Measurements from ENCODE around the gene ACTN1.
A peak's percentile ranks its signal among the peaks of the same experiment; 100 is the strongest.

Gene ACTN1

DNA sequence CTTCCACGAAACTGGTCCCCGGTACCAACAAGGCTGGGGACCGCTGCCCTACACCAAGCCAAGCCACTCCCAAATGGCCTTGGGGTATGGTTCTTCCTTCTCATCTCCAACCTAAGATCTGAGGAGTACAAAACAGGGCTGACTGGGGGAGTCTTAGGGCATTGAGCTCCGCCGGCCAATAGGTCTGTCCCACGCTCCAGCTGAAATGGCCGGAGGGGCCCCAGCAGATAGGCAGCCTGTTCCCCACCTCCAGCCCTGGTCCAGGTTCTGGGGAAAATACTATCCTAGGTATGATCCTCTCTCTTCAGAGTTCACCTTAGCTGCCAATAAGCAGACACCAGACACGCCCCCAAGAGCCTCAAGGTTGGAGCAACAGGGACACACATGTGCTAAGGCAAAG is 90.2 kb downstream of the ACTN1 start:
- DNase-seq (ENCODE audit: low read depth in 2 of 2) = no peak

DNA sequence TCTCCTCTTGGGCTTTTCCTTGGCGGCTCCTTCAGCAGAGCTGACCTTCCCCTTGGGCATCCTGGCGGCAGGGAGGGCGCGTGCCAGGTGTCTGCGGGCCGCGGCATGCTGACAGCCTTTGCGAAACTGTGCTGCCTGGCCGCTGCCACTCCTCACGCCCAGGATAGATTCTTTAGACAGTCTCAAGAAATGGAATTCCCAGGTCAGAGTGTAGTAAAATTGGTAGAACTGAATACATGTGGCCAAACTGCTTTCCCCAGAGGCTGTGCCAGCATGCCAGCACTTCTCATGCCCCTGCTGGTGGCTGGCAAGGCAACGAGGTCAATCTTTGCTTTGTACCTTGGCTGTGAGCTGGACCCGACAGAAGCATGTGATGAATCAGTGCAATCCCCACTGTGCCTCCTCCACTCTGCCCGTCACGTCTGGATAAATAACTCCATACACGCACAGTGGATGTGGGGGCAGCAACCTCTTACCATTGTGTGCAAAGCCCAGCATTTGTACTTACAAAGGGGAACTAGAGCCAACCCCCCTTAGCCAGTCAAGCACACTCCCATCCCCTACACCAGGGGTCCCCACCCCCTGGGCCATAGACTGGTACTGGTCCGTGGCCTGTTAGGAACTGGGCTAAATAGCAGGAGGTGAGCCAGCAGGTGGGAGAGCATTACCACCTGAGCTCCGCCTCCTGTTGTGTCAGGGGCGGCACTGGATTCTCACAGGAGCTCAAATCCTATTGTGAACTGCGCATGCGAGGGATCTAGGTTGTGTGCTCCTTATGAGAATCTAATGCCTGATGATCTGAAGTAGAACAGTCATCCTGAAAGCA is 90.9 kb downstream of the ACTN1 start:
- no peak for DNase-seq (ENCODE audit: low read depth in 2 of 2)

DNA sequence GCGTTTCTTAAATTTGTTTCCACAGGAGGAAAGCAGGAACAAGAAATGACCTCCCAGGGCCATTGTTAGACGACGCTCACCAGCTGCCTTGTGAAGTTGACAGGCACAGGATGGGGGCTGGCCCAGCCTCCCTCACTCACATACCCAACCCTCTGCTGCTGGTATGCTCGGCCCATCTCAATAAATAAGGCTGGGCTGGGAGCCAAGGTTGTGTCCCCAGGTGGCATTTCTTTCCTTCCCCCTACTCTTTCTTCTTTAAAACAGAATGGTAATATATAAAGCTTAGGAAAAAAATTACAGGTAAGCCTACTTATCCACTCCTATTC is 93.0 kb downstream of the ACTN1 start:
- DNase-seq (ENCODE audit: low read depth in 2 of 2) = no peak

DNA sequence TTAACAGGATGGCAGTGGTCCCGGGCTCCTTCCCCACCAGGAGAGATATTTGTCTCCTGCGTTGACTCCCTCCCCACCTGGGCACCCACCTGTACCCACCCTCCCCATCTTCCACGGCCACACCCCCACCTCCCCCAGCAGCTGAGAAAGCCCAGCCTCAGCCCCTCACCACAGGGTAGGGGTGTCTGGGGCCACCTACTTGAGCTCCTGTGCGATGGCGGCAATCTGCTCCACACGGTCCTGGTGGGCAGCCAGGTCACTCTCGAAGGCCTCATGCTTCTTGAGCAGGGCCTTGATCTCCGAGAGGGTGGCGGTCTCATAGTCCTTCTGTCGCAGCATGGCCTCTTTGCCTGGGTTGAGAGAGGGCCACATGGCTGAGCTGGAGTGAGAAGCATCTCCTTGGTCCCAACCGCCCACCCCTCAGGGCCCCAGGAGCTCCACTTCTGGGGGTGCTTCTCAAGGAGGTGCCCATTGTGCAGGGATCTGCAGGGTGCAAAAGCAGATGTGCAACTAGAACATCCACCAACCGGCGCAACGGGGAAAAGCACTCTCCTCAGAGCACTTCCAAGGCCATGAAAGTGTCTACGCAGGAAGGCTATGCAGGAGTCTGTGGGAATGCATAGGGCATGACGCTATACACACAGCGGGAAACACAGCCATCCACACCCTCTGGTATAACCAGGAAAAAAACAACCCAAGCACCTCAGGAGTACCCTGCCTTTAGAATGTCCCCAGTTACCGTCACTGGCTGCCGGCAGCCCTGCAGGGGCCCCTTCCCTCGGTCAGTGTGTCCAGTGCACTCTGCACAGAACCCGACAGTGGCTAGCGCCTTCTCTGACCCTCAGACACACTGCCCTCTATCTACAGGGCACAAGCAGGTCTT is 93.6 kb downstream of the ACTN1 start:
- no peak for DNase-seq (ENCODE audit: low read depth in 2 of 2)

DNA sequence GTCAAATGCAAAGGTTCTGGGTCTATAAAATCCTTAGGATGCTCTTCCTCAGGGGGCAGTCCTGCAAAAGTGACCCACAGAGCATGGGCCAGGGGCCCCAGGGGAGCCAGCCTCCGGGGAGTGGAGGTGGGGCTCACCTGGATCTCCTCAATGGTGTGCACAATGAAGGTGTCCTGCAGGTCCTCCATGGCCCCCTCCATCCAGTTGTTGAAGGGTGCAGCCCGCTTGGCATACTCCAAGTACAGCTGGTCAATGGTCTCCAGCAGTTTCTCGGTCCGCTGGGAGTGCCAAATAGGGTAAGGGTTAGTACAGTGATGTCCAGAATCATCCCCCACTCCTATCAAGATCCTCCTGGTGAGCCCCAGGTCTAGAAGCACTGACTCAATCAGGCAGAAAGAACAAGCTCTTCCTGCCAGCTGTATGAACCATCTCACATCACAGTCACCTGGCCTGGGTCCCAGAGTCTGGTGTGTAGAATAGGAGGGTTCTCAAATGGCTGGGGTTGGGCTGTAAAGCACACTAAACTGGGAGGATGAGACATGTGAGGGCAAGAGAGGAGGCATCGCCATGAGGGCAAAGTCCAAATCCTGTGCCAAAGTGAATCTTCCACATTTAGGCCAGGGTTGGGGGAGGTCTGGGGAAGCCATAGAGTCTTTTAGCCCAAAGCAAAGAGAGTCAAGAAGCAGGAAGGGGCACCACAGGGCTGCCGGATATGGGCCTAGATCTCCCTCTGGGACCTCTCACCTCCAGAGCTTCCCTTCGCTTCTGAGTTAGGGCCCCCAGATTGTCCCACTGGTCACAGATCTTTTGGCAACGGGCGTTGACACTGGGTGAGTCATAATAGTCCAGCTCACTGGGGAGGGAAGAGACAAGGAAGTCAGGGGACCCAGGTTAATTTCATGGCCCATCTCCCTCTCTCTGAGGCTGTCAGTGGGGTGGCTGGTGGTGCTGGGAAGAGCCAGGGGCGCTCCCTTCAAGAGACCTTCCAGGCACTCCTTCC is 94.8 kb downstream of the ACTN1 start:
- DNase-seq (ENCODE audit: low read depth in 2 of 2) = no peak

DNA sequence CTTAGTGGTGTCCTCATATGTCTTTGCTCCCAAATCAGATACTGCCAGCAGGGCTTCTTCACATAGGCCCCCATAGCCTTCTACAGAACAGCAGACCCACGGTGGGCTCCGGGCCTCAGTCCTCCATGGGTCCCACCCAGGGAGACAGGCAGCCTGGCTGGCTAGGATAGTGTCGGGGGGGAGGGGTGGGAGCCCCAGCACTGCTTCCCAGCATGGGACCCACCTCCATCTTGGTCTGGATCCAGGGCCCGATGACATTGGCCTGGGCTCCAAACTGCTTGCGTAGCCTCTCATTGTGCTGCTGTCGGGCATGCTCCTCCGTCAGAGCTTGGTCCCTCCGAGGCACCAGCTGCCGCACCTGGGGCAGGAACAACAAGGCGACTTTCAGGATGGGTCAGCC is 96.9 kb downstream of the ACTN1 start:
- DNase-seq (ENCODE audit: low read depth in 2 of 2) = no peak

DNA sequence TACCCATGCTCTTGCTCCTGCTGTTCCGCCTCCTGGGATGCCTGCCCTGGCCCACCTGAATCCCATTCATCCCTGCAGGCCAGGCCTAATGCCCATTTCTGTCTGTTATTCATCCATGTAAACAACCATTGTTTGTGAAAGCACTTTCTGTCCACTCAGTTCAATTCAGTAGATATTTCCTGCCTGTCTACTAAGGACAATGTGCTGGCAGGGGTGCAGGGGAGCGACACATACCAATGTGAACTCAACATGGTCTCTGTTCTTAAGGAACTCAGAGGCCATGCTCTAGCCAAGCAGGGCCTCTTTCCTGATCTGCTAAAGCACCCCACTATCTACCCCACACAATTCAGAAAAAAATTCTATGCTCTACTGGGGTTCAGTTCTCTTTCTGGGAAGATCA is 97.7 kb downstream of the ACTN1 start:
- DNase-seq (ENCODE audit: low read depth in 2 of 2) = no peak

DNA sequence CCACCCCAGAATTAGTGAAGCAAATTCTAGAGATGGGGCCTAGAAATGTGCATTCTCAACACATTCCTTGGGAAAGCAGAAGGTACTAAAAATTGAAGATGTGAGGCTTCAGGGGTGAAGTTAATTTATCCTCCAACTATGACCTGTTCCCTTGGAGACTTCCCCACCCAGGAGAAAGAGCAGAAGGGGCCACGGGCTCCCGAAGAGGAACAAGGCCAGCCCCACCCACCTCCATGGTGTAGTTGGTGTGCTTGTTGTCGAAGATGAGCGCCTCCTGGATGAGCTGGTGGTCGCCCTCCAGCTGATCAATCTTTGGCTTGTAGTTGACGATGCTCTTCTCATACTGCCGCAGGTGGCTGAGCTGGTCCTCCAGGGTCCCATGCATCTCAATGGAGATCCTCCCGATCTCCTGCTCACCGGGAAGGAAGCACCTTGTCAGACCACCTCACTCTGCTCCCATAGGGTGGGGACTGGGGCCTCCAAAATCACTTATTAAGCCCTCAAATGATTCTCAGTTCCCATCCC is 98.5 kb downstream of the ACTN1 start:
- DNase-seq (ENCODE audit: low read depth in 2 of 2) = no peak

DNA sequence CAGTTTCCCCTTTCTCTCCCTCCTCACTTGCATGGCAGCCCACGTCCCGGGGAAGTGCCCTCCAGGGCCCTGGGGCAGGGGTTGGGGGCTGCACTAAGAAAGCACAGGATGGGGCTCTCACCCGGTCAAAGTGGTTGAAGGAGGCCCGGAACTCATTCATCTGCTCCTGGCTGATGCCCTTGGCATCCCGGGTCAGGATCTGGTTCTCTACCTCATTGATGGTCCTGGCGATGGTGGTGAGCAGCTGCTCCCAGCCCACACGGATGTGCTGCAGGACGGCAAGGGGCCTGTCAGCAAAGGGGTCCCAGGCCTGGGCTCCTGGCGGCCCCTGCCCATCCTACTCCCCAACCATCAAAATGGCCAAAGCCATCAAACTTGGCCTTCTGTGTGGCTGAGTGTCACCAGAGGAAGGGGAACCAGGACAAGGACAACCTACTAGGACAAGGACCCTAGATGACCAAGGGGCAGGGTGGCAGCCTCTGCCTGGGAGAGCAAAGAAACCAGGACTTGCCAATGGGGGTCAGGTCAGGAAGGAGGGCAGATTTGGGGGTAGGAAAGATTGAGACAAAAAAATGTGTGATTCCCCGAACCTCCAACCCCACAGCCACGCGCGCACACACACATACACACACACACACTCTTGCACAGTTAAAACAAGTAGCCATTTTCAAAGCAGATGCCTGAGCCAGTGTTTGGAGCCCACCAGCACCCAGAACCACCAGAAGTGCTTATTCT is 99.1 kb downstream of the ACTN1 start:
- no peak for DNase-seq (ENCODE audit: low read depth in 2 of 2)

DNA sequence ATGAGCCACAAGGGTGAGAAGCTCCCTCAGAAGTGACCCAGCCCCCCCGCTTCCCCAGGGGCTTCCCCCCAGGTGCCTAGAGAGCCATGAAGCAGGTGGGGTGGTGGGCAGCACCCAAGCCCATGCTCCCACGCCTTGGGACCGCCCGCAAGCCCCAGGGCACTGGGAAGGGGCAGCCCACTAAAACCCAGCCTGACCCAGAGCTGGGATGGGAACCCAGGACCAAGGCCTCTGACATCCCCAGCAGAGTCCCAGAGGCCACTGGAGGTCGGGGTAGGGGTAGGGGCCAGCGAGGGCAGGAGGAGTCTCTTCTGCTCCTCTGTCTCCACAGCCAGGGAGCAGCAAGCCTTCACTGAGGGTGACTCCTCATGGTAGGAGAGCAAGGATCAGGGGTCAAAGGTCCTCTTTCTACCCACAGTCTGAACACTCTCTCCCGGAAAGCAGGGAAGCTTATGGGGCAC is 99.8 kb downstream of the ACTN1 start:
- DNase-seq (ENCODE audit: low read depth in 2 of 2) = no peak

DNA sequence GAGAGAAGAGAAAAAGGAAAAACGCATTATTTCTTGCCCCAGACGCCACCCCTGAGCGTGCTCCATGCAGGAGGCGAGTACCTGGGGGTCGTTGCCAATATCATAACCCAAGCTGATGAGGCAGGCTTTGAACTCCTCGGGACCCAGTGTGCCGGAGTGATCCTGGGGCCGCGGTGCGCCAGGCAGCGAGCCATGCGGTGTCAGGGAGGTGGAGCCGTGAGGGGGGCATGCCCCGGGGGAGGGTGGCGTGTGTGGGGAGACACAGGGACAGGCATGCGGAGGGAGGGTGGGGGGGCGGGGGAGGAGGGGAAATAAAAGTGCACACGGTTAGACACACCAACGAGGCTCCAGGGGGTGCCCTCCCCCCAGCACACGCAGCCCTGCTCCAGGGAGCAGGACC is 100.2 kb downstream of the ACTN1 start:
- DNase-seq (ENCODE audit: low read depth in 2 of 2) = no peak

DNA sequence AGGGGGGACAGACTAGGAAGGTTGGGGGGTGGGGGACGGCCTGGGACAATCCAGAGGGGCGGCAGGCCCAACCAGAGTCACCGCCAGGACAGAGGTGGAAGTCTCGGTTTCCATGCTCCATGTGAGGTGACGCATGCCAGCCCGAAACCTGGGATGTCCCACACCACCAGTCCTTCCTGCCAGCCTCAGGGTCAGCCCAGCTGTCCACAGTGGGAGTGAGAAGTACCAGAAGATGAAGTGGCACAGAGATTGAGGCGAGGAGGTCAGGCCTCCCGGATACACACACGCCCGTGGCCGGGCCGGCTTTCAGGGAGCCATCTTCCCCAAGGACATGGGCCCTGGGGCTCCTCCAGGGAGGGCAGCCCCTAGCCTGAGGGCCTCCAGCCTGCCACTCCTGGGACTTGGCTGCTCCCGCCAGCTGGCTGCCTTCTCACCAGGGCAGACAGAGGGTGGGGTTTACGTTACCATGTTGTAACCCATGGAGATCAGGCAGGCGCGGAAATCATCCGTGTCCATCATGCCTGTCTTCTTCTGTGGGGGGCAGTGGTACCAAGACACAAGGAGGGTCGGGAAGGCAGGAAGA is 101.0 kb downstream of the ACTN1 start:
- DNase-seq (ENCODE audit: low read depth in 2 of 2) = no peak

DNA sequence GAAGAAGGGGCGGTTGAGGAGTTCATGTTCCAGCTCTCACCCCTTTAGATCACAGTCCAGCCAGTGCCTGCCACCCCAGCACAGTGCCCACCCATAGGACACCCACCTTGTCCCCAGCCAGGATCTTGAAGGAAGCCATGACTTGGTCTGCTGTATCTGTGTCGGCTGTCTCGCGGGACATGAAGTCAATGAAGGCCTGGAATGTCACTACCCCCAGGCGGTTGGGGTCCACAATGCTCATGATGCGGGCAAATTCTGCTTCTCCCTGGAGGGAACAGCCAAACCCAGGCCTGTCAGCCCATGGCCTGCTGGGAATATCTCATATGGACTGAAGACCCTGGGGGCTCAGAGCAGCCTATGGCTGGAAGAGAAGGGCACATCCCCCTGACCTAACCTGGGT is 102.1 kb downstream of the ACTN1 start:
- no peak for DNase-seq (ENCODE audit: low read depth in 2 of 2)

DNA sequence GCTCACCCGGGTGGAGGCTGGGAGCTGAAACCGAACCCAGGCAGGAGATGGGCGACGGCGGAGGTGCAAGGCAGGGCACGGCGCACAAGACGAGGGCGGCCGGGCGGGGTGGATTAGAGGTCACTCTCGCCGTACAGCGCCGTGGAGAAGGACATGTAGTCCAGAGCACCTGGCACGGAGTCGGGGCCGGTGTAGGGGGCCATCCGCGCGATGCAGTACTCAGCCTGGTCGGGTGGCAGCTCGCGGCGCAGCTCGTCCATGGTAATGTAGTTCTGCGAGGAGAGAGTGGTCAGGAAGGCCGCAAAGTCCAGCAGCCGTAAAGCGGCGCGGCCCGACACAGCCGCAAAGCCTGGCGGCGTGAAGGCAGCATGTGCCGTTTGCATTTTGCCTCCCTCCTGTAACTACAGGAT is 104.4 kb downstream of the ACTN1 start:
- peak in 1 of 2 donors; percentile 12 for DNase-seq (ENCODE audit: low read depth in 2 of 2)

DNA sequence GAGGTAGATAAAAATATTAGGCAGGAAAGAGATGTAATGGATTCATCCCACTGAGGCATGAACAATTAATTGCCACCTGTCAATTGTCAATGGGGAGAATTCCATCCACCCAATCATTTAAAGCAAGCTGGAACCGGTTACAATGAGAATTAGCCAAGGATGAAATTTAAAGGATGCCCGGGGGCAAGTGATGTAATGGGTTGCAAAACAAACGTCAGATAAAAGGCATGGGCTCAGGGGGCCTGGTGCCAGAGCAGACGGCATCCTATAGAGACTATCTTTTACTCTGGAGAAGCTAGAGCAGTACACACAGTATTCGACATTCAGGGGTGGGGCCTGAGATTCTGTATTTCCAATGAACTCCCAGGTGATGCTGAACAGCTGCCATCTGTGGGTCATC is 105.7 kb downstream of the ACTN1 start:
- no peak for DNase-seq (ENCODE audit: low read depth in 2 of 2)

DNA sequence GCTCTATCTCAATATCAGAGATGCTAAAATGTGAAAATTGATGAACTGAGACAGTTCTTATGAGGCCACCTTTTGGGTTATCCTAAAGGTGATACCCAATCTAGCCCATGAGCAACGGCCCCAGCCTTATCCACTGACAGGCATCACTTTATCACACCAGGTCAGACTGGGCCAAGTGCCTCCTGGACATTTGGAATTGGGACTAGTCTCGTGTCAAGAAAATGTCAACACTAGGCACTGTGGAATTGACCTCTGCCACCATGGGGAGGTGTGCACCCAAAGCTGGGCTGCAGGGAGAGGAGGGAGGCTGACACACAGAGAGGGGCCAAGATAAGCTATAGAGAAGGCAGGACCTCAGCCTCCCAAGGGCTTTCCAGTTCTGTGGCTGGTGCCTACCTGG is 107.7 kb downstream of the ACTN1 start:
- no peak for DNase-seq (ENCODE audit: low read depth in 2 of 2)

DNA sequence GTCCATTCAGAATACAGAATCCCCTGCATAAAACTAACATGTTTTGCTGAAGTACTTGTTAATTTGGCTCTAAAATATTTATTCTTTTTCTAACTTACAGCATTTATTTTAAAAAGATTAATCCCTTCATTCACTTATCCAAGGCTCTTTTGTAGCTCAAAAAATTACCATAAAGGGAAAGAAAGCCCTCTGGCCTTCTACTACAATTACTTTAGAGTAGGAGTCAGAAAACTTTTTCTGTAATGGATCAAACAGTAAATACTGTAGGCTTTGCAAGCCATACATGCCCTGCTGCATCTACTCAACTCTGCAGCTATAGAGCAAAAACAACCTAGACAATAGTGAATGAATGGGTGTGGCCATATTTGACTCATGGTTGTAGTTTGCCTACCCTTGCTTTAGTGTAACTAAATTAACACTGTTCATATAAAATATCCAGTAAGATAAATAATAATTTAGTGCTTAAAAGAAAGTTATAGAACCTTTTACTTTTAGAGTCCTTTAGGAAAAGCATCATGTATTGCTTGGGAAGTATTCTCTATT is 112.0 kb downstream of the ACTN1 start:
- DNase-seq (ENCODE audit: low read depth in 2 of 2) = no peak

DNA sequence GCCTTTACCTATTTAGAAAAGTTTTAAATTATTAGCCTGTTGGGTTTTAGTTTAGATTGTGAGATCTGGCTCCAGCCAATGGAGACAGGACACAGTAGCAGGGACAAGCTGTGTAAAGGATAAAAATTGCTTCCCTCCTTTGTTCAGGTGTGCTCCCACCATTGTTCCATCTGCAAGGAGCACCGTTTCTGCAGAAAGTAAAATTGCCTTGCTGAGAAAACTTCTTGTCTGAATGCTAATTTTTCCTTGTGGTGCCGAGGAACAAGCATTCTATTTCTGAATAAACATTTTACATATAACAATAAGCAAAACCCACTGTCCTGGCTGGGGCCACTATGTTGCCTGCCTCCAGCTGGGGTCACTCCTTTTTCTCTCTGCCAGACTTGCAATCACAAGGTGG is 113.6 kb downstream of the ACTN1 start:
- no peak for DNase-seq (ENCODE audit: low read depth in 2 of 2)

DNA sequence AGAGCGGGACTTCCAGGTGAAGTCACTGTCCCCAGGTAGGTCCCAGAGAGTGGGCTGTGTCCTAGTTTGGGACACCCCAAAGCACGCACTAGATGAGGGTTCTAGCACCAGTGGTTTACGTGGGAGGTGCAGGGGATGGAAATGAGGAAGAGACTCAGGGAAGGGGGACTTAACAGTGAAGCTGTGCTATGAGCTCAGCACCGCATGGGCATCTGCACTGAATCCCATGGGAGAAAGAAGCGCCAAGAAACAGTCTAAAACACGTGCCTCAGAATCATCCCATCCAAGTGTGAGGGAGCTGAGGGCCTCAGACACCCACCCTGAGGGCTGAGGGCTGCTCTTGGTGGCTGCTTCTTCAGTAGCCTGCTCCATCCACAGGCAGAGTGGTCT is 114.7 kb downstream of the ACTN1 start:
- DNase-seq (ENCODE audit: low read depth in 2 of 2) = no peak

Measured in stimulated activated CD4-positive, alpha-beta T cell treated with anti-CD3 and anti-CD28 coated beads, Interleukin-1b, Interleukin-23, amount 100 ng/mL, for 4 hours (primary cell).